ENCODE measurements around the gene ZNF485. TPM values are rescaled to one million over a fixed set of nuclear protein-coding genes. Genes with fewer than 3 reads are reported as not detected.
A peak's percentile ranks its signal among the peaks of the same experiment; 100 is the strongest.

Gene ZNF485
- total RNA-seq, 1 donor from 2014 or later = 3.4 TPM

DNA sequence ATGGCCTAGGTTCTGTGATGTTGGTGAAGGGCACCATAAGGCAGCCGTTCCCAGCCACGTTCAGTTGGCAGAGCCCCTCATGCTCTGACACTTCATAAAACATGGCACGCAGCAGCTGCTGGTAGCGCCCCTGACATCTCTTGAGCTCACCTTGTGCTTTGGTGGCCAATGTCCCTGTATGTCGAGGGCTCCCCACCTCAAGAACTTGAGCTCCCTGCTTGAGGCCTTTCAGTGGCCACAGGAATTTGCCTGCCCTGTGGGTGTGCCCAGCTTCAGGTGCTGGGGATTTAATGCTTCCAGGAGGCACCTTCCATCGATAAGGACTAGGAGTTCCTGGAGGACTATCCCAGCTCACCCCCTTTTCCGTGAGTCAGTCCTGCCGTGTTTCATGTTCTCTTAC, 52.0 kb downstream of the ZNF485 start:
- H3K27me3 Mint-ChIP-seq (ENCODE audit: unreplicated experiment) = peaks cover 4% of the 10 kb centered on the region
- H3K9me3 Mint-ChIP-seq (ENCODE audit: unreplicated experiment) = no peaks in the 10 kb centered on the region

DNA sequence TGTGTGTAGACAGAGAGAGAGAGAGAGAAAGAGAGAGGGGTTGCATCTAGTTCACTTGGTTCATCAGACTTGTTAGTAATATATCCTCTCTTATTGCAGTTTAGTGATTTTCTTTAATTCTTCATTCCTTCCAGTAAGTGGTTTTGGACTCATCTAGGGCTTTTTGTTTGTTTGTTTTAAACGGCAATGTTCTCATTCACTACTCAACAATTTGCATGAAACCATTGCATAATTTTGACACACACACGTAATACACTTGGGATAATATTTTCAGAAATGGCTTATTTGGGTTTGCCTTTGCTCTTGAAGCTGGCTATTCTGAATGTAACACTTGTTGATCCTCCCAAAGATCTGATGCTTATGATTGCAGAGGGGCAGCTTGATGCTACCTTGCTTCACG, 58.8 kb downstream of the ZNF485 start:
- no peak for DNase-seq
- H3K9me3 Mint-ChIP-seq (ENCODE audit: unreplicated experiment) = no peaks in the 10 kb centered on the region
- no peak overlapping the region for H3K4me3 Mint-ChIP-seq (ENCODE audit: unreplicated experiment)
- H3K27ac Mint-ChIP-seq (ENCODE audit: unreplicated experiment) = no peak overlapping the region
- peaks cover 4% of the 10 kb centered on the region for H3K36me3 Mint-ChIP-seq (ENCODE audit: unreplicated experiment)
- H3K27me3 Mint-ChIP-seq (ENCODE audit: unreplicated experiment) = peaks cover 7% of the 10 kb centered on the region
- TF ChIP-seq, protein P1, sequence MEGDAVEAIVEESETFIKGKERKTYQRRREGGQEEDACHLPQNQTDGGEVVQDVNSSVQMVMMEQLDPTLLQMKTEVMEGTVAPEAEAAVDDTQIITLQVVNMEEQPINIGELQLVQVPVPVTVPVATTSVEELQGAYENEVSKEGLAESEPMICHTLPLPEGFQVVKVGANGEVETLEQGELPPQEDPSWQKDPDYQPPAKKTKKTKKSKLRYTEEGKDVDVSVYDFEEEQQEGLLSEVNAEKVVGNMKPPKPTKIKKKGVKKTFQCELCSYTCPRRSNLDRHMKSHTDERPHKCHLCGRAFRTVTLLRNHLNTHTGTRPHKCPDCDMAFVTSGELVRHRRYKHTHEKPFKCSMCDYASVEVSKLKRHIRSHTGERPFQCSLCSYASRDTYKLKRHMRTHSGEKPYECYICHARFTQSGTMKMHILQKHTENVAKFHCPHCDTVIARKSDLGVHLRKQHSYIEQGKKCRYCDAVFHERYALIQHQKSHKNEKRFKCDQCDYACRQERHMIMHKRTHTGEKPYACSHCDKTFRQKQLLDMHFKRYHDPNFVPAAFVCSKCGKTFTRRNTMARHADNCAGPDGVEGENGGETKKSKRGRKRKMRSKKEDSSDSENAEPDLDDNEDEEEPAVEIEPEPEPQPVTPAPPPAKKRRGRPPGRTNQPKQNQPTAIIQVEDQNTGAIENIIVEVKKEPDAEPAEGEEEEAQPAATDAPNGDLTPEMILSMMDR (IDR thresholded peaks at IDR 0.05; ENCODE audit: partially characterized antibody, unreplicated experiment) = no peak
- no peaks in the 10 kb centered on the region for H3K4me1 Mint-ChIP-seq (ENCODE audit: low read depth, unreplicated experiment)

More for the DNA sequence above, 52.0 kb downstream of the ZNF485 start:
- H3K36me3 Mint-ChIP-seq (ENCODE audit: unreplicated experiment) = peaks cover 2% of the 10 kb centered on the region
- TF ChIP-seq, protein P1 (IDR thresholded peaks at IDR 0.05; ENCODE audit: partially characterized antibody, unreplicated experiment) = no peak
- H3K4me1 Mint-ChIP-seq (ENCODE audit: low read depth, unreplicated experiment) = peaks cover 8% of the 10 kb centered on the region
- DNase-seq = no peak
- H3K4me3 Mint-ChIP-seq (ENCODE audit: unreplicated experiment) = no peak overlapping the region
- H3K27ac Mint-ChIP-seq (ENCODE audit: unreplicated experiment) = no peak overlapping the region

DNA sequence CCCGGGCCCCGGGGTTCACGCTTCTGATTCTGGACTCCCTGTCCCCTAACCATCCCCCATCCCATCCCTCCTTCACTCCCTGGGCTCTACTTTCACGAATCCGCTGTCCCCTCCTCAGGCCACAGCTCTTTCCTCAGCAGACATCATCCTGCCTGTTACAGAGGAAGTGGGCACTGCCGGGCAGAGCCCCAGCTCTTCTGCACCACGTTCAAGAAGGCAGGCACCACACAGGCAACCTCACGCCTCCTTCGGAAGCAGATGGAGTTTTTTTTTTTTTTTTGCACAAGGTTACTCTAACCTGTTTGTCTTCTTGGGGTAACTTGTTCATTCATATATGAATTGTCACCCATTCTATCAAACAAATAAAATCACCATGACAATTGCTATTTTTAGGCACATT, 60.3 kb downstream of the ZNF485 start:
- H3K9me3 Mint-ChIP-seq (ENCODE audit: unreplicated experiment) = no peaks in the 10 kb centered on the region
- H3K27ac Mint-ChIP-seq (ENCODE audit: unreplicated experiment) = no peak overlapping the region
- H3K4me1 Mint-ChIP-seq (ENCODE audit: low read depth, unreplicated experiment) = no peaks in the 10 kb centered on the region
- TF ChIP-seq, protein P1 (IDR thresholded peaks at IDR 0.05; ENCODE audit: partially characterized antibody, unreplicated experiment) = no peak
- peaks cover 11% of the 10 kb centered on the region for H3K27me3 Mint-ChIP-seq (ENCODE audit: unreplicated experiment)
- H3K4me3 Mint-ChIP-seq (ENCODE audit: unreplicated experiment) = no peak overlapping the region
- H3K36me3 Mint-ChIP-seq (ENCODE audit: unreplicated experiment) = peaks cover 4% of the 10 kb centered on the region
- DNase-seq = no peak

DNA sequence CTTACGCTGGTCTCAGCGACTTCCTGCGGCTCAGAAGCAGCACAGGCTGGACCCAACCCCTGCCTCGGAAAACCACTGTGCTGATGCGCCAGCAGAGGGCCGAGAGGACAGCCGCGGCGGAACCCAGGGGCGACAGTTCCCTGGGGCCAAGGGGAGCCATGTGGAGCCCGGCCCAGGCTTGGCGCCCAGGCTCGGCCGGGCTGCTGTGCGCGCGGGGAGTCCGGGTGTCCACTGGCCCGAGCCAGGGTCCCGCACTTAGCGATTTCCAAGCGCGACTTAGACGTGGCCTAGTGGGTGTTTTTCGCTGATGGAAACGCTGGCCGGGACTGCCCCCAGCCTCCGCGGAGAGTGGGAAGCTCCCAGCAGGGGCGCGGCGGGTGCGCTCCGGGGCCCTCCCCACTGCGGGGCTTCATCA, 61.1 kb downstream of the ZNF485 start:
- H3K4me3 Mint-ChIP-seq (ENCODE audit: unreplicated experiment) = no peak overlapping the region

More for the DNA sequence above, 61.1 kb downstream of the ZNF485 start:
- peak; percentile 41 for DNase-seq
- Mint-ChIP-seq H3K4me1 (ENCODE audit: low read depth, unreplicated experiment) (peaks cover 1% of the 10 kb centered on the region), H3K27me3 (ENCODE audit: unreplicated experiment) (peaks cover 11% of the 10 kb centered on the region), H3K9me3 (ENCODE audit: unreplicated experiment) (no peaks in the 10 kb centered on the region), H3K27ac (ENCODE audit: unreplicated experiment) (no peak overlapping the region), H3K36me3 (ENCODE audit: unreplicated experiment) (peaks cover 4% of the 10 kb centered on the region)
- TF ChIP-seq, protein P1 (IDR thresholded peaks at IDR 0.05; ENCODE audit: partially characterized antibody, unreplicated experiment) = peak; percentile 41

Other genes starting within 250 kb of the ZNF485 start
- gene FXYD4, start 234.8 kb upstream of the ZNF485 start, total RNA-seq (ENCODE audit: unreplicated experiment) = not detected
- 99.7 TPM for gene HNRNPF, start 197.3 kb upstream of the ZNF485 start, total RNA-seq (ENCODE audit: unreplicated experiment)
- gene ZNF487, start 169.3 kb upstream of the ZNF485 start, total RNA-seq (ENCODE audit: unreplicated experiment) = 2.1 TPM
- 4.1 TPM for gene ZNF239, start 31.8 kb upstream of the ZNF485 start, total RNA-seq (ENCODE audit: unreplicated experiment)
- 32.1 TPM for gene ZNF32, start 42.4 kb downstream of the ZNF485 start, total RNA-seq (ENCODE audit: unreplicated experiment)

Measured in glutamatergic neuron (in vitro differentiated cells).